ENCODE data around the gene CXCL13.

DNA sequence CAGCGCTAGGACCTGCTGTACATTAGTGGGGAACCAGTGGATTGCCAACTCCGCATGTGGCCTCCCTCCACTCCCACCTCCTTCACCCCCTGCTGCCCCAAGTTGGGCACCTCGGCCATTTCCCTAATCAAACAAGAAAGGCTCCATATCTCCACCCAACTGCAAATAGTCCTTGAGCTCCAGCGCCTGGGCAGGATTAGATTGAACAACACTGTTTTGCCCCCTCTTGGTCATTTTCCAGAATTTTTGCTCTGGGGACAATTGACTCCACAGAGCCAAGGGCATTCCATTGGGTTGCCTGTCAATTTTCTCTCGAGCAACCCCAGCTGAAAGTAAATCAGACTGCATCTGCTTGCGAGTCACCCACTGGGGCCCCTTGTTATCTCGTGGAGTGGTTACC lies 29.6 kb downstream of the CXCL13 start:
- TF ChIP-seq, protein P1, sequence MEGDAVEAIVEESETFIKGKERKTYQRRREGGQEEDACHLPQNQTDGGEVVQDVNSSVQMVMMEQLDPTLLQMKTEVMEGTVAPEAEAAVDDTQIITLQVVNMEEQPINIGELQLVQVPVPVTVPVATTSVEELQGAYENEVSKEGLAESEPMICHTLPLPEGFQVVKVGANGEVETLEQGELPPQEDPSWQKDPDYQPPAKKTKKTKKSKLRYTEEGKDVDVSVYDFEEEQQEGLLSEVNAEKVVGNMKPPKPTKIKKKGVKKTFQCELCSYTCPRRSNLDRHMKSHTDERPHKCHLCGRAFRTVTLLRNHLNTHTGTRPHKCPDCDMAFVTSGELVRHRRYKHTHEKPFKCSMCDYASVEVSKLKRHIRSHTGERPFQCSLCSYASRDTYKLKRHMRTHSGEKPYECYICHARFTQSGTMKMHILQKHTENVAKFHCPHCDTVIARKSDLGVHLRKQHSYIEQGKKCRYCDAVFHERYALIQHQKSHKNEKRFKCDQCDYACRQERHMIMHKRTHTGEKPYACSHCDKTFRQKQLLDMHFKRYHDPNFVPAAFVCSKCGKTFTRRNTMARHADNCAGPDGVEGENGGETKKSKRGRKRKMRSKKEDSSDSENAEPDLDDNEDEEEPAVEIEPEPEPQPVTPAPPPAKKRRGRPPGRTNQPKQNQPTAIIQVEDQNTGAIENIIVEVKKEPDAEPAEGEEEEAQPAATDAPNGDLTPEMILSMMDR (conservative IDR thresholded peaks at IDR 0.05; ENCODE audit: low read depth, low read length): no peak
- no peak for TF ChIP-seq EZH2 (IDR thresholded peaks at IDR 0.05; ENCODE audit: borderline replicate concordance, low read depth, low read length, poor library complexity, severe bottlenecking)

Data from A673 (cell line).